ENCODE measurements around the gene KCNC1. TPM values are rescaled to one million over a fixed set of nuclear protein-coding genes. Genes with fewer than 3 reads are reported as not detected.

Gene KCNC1
- total and polyA plus RNA-seq, 9 of the 15 experiments (the other 6 are each of a cell fraction or from before 2014, with no cell fraction given), result 0.05 to 0.08 TPM; not detected in 7

GRCh38 chr11:17714870-17715269 lies 19.7 kb upstream of the KCNC1 start:
- 0% methylated on average over 4 of the region's 4 CpGs for WGBS (ENCODE audit: insufficient coverage, low coverage, missing lambda C conversion rate)

More at GRCh38 chr11:17714870-17715269, 19.7 kb upstream of the KCNC1 start:
- CTCF ChIA-PET (ENCODE audit: low intra/inter-chr PET ratio), result no interaction called here
- no peak for ATAC-seq
- no peak overlapping the region for H3K4me3 ChIP-seq
- no peak for TF ChIP-seq MECOM (CRISPR knock-in tag; IDR thresholded peaks at IDR 0.05)
- no peak for TF ChIP-seq MAX (CRISPR knock-in tag; IDR thresholded peaks at IDR 0.05)
- TF ChIP-seq MCM2 (IDR thresholded peaks at IDR 0.05; ENCODE audit: low read depth), result no peak
- TF ChIP-seq TRIM25 (IDR thresholded peaks at IDR 0.05; ENCODE audit: borderline replicate concordance), result no peak
- TF ChIP-seq GATAD2A (IDR thresholded peaks at IDR 0.05), result no peak
- no peak for TF ChIP-seq ZNF384 (IDR thresholded peaks at IDR 0.05; ENCODE audit: low read depth, low read length)
- TF ChIP-seq NCOA2 (IDR thresholded peaks at IDR 0.05; ENCODE audit: partially characterized antibody in 2 of 2), result no peak
- TF ChIP-seq MXI1 (IDR thresholded peaks at IDR 0.05; ENCODE audit: low read depth, low read length), result no peak
- no peaks in the 10 kb centered on the region for H3K36me3 ChIP-seq (ENCODE audit: control insufficient read depth, insufficient read depth, low read length)
- H3K9me3 ChIP-seq (replicated peaks; ENCODE audit: control insufficient read depth, insufficient read depth, low read depth, low read length), result no peaks in the 10 kb centered on the region
- H3K9me1 ChIP-seq (ENCODE audit: control insufficient read depth, insufficient read depth, low read length), result no peaks in the 10 kb centered on the region
- peaks cover 8 to 42% of the 10 kb centered on the region in 2 experiments for H3K27me3 ChIP-seq (ENCODE audit: control insufficient read depth in 2 of 2, insufficient read depth in 2 of 2, low read length in 2 of 2)
- no TSS peak for BruUV-seq (replicated peaks)
- in situ Hi-C loops (cut with MboI), result no loop called here
- no peak overlapping the region for H3K27ac ChIP-seq (ENCODE audit: extremely low read depth, low read depth, low read length)
- H3K79me2 ChIP-seq (ENCODE audit: control insufficient read depth, insufficient read depth, low read length), result no peaks in the 10 kb centered on the region
- DNase-seq (ENCODE audit: extremely low read depth in 1 of 4, low spot score in 3 of 4), result no peak
- intact Hi-C loops (cut with micrococcal nuclease), result no loop called here
- H3K4me2 ChIP-seq (ENCODE audit: insufficient read depth, low read length), result no peak overlapping the region
- peaks cover 13% of the 10 kb centered on the region; the same call in 1 of the 2 replicates for H4K20me1 ChIP-seq (replicated peaks; ENCODE audit: control insufficient read depth, insufficient read depth, low read length)
- H3K4me1 ChIP-seq (replicated peaks in 1 of 2; ENCODE audit: control insufficient read depth in 2 of 2, insufficient read depth in 2 of 2, low read length in 2 of 2), result no peaks in the 10 kb centered on the region
- FAIRE-seq, result no peak
- H2AFZ ChIP-seq (ENCODE audit: low read depth, low read length), result no peak overlapping the region
- H3K9ac ChIP-seq (ENCODE audit: insufficient read depth in 1 of 2, low read depth in 2 of 2, low read length in 2 of 2), result no peak overlapping the region; a peak in 1 of 4 replicates
- POLR2A ChIA-PET, result no interaction called here

Data from K562 (cell line).